ENCODE data around the gene VWA1. TPM values are rescaled to one million over a fixed set of nuclear protein-coding genes. Genes with fewer than 3 reads are reported as not detected.

Gene VWA1
- total and polyA plus RNA-seq, 12 donors: 10.8 to 52.8 (median 14.2) TPM

GRCh38 chr1:1439546-1440261 is 4.2 kb downstream of the VWA1 start:
- no peak for TF ChIP-seq CTCF (IDR thresholded peaks at IDR 0.05)
- DNase-seq (no peak), ATAC-seq (no peak)
- intact Hi-C loops (cut with DNase I): loop anchor here in 4 of 10 donors (5.0 to 10.0 kb wide), 4 partner anchors 32 to 65 kb away; partner anchors contain the start of genes MRPL20 (in 2 of the 4) and CCNL2 (in 1 of the 4)
- 75 to 83% methylated on average over 67 to 82 of the region's 82 CpGs for WGBS, 2 donors
- Histone ChIP-seq H3K4me1 (peaks cover 14 to 44% (median 31%) of the 10 kb centered on the region in 9 donors), H3K4me3 (no peak overlapping the region), H3K36me3 (peaks cover 0 to 9% (median 0%) of the 10 kb centered on the region in 9 donors), H3K27me3 (peaks cover 0 to 30% (median 9%) of the 10 kb centered on the region in 7 donors), H3K27ac (no peak overlapping the region), H3K9me3 (no peaks in the 10 kb centered on the region)

DNA sequence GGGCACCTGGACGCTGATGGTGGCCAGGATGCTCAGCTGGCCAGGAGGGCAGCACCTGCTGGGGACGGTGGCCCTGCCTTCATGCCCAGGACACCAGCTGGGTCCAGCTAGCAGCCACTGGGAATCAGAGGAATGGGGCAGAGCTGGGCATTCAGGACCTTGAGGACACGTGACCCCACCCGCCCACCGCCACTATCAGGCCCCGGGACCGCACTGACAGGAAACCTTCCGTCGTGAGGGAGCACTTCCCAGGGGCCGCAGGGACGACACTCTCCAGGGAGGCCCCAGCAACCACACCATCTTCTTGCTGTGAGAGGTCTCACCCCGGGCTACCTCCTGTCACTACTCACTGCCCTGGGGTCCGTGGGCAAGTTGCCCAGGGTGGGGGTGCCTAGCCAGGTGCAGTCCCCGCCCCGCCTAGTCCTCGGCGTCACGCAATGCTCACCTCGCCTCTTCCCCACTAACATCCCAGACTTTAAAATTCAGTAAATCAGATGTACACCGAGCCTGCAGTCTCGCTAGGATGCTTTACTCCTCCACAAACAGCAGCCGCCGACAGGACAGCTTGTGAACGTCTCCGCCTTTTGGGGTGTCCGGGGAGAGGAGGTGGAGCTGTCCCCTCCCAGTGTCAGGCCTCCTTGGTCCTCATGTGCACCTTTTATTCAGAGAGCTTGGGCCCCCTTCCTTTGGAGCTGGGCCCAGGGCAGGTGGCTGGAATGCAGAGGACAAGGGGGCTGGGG is 4.9 kb downstream of the VWA1 start:
- peaks cover 0 to 28% (median 9%) of the 10 kb centered on the region in 7 donors for H3K27me3 ChIP-seq
- peak overlapping the region in 1 of 10 donors; percentile 21 for H3K4me3 ChIP-seq
- no peaks in the 10 kb centered on the region for H3K9me3 ChIP-seq
- TF ChIP-seq CTCF (IDR thresholded peaks at IDR 0.05): no peak
- ATAC-seq (no peak), DNase-seq (no peak)
- peaks cover 11 to 37% (median 24%) of the 10 kb centered on the region in 9 donors for H3K4me1 ChIP-seq
- H3K36me3 ChIP-seq: peaks cover 0 to 9% (median 0%) of the 10 kb centered on the region in 9 donors
- 70 to 74% methylated on average over 25 to 26 of the region's 26 CpGs for WGBS, 2 donors
- intact Hi-C loops (cut with DNase I): loop anchor here in 3 of 10 donors (5.0 kb wide), 2 partner anchors 33 to 43 kb away; partner anchors contain the start of genes MRPL20 (in 2 of the 3) and CCNL2 (in 1 of the 3)
- no peak overlapping the region for H3K27ac ChIP-seq

DNA sequence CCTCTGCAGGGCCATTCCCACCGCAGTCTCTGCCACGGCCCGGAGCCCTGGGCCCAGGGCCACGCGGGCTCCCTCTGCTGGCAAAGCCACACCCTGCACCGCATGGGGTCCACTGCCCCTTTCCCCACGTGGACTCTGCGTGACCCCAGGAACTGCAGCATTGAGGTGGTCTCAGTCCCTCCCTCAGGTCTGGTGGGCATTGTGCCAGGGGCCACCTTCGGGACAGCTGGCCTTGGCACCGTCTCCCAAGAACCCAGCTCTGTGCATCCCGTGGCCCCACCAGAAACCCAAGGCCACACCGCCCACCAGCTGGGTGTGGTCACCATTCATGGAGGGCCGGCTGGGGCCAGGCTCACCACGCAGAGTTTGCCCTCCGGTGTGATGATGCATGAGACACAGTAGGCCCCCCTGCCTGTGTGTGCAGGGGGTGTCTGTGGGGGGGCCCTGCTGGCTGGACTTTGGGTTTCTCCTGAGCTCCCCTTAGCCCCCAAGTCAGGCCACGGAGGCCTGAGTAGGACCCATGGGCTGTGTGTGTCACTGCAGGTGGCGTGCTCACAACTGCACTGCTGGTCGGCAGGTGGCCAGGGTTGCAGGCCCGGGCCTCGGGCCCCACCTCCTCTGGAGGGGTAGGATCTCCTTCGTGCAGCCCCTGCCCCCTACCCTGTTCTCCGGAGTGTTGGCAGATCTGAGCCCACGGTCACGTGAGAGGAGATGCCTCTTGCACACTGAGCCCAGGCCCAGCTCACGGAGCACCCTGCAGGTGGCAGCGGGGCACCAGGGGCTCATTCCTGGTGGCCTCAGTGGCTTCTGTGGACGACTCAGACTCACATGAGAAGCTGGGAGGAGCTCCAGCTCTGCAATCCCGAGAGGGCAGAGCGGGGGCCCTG is 5.8 kb downstream of the VWA1 start:
- H3K4me3 ChIP-seq: peak overlapping the region in 1 of 10 donors; percentile 21
- H3K4me1 ChIP-seq: peaks cover 8 to 32% (median 19%) of the 10 kb centered on the region in 9 donors
- intact Hi-C loops (cut with DNase I): loop anchor here in 3 of 10 donors (5.0 kb wide), 2 partner anchors 34 to 44 kb away; partner anchors contain the start of genes MRPL20 (in 2 of the 3) and CCNL2 (in 1 of the 3)
- H3K27me3 ChIP-seq: peaks cover 0 to 24% (median 4%) of the 10 kb centered on the region in 7 donors
- H3K27ac ChIP-seq: no peak overlapping the region
- H3K9me3 ChIP-seq: no peaks in the 10 kb centered on the region
- WGBS, 2 donors: 47% methylated on average over 29 of the region's 29 CpGs
- DNase-seq (peak in 1 of 2 donors; percentile 72), ATAC-seq (peak; percentile 68 to 85 (median 77))
- H3K36me3 ChIP-seq: peaks cover 0 to 9% (median 0%) of the 10 kb centered on the region in 9 donors
- TF ChIP-seq CTCF (IDR thresholded peaks at IDR 0.05): peak; percentile 80 to 95 (median 90)

Data from heart right ventricle (tissue), 16 donors.